HepG2 (cell line): ENCODE measurements around the gene IQCC.

ENCODE experiments used
- CTCF ChIP-seq: sonication (generic); formaldehyde crosslinking; IDR thresholded peaks from 2 replicates; pipeline ENCODE4 v1.5.0; 2020; ENCODE audit warnings: mild to moderate bottlenecking, missing genetic modification reagents, moderate library complexity
- ETV6 ChIP-seq: sonication (generic); formaldehyde crosslinking; conservative IDR thresholded peaks from 2 replicates; pipeline ENCODE4 v1.4.0; 2020; ENCODE audit warnings: missing genetic modification reagents
- GABPA ChIP-seq, 2 experiments: IDR thresholded peaks; 2 replicates each; pipeline ENCODE4 v1.6.1; 2011 to 2016; ENCODE audit warnings: low read depth in 2 of 2, low read length in 1 of 2, missing biosample characterization in 1 of 2, missing genetic modification characterization in 1 of 2
- POLR2AphosphoS5 ChIP-seq: IDR thresholded peaks from 2 replicates; pipeline ENCODE4 v1.6.1; 2012; ENCODE audit warnings: low read depth, low read length
- ZNF3 ChIP-seq: IDR thresholded peaks from 2 replicates; pipeline ENCODE4 v1.7.0; 2017; ENCODE audit warnings: inconsistent platforms
- ZNF513 ChIP-seq: sonication (generic); formaldehyde crosslinking; conservative IDR thresholded peaks from 2 replicates; pipeline ENCODE4 v1.5.0; 2020; ENCODE audit warnings: missing genetic modification reagents

- no peak for TF ChIP-seq POLR2AphosphoS5
- no peak for TF ChIP-seq ZNF513
- TF ChIP-seq GABPA (IDR thresholded peaks at IDR 0.05; ENCODE audit: low read depth, low read length), result no peak
- no peak for TF ChIP-seq GABPA (CRISPR knock-in tag; IDR thresholded peaks at IDR 0.05; ENCODE audit: low read depth)
- no peak for TF ChIP-seq CTCF (CRISPR knock-in tag)
- TF ChIP-seq ETV6 (CRISPR knock-in tag), result no peak
- no peak for TF ChIP-seq ZNF3 (CRISPR knock-in tag)
Measured at GRCh38 chr1:32232558-32233304, 27.3 kb downstream of the IQCC start.
